Raji (cell line): ENCODE data around the gene PARD3B.

Experiments used
- POLR2A ChIP-seq: IDR thresholded peaks from 2 replicates; pipeline ENCODE4 v1.6.1; 2011; ENCODE audit warnings: low read depth, low read length, control low read depth; ENCODE audit not compliant: insufficient read depth

PARD3B gene

DNA sequence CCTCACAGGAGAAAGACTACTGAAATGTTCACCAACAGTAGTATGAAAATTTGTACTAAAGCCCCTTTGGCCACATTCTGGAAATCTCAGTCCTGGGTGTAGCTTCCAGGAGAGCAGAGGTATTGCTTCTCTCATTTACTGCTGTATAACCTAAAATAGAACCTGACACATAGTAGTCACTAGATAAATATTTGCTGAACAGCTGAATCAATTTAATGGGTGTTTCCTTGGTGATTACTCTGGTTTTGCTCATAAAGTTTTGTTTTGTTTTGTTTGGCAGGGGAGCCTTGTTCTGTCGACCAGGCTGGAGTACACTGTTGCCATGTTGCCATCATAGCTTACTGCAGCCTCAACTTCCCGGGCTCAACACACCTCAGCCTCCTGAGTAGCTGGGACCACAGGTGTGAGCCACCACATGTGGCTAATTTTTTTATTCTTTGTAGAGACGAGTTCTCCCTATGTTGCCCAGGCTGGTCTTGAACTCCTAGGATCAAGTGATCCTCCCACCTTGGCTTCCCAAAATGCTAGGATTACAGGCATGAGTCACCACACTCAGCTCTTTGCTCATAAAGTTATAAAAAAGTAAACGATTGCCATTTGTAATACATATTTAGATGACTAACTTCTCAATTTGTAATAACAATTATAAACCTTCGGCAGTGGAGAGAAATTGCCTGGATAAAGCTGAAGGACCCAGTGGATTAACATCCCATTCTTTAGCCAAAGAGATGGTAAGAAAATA lies 11.5 kb upstream of the PARD3B start:
- no peak for TF ChIP-seq POLR2A

- no peak for TF ChIP-seq POLR2A
These were observed 9.9 kb upstream of the PARD3B start for GRCh38 chr2:204535356-204535755.

DNA sequence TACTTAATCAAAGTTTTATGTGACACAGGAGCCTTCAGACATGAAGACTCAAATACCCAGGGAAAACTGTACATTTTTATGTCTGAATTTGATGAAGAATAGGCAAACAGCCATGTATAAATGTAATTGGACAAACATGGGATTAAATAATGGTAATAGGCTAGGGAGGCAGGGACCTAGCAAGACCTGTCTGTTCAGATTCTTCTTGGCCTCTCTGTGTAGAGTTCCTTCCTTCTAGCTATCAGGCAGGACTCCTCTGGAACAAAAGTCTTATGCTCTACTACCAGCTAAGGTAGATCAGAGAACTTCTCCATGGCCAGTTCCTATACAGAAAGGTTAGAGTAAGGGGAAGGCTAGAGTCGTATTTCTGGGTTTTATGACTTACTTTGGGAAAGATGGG lies 9.5 kb upstream of the PARD3B start:
- TF ChIP-seq POLR2A: no peak

- TF ChIP-seq POLR2A: no peak
These were observed 6.9 kb upstream of the PARD3B start for GRCh38 chr2:204538182-204539018.

GRCh38 chr2:204539019-204539385 lies 6.3 kb upstream of the PARD3B start:
- TF ChIP-seq POLR2A: no peak

GRCh38 chr2:204541637-204542036 lies 3.6 kb upstream of the PARD3B start:
- no peak for TF ChIP-seq POLR2A

DNA sequence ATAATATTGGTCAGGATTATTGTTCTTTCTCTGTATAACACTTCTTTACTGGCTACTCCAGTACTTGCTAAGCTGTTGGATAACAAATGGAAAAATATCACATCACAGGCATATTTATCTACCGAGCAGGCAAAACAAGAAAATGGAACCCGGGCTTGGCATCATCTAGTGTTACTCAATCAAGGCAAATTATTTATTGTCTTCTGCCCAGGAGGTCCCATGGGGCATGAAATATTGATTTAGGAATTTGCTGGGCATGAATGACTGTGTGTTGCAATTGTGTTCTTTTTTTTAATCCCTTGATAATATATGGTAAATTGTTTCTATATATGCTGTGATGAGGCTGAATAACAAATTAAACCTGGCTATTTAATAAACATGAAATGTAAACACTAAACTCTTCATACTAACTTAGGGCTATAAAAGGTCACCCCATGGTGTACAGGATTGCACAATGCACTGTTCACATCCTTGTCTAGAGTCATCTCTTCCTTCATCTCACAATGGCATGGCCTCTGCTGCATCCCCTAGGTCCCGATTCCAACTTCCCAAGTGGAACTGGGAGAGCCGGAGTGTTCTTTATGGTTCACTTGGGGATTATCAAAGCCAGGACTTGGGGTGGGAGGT lies 2.2 kb upstream of the PARD3B start:
- no peak for TF ChIP-seq POLR2A

DNA sequence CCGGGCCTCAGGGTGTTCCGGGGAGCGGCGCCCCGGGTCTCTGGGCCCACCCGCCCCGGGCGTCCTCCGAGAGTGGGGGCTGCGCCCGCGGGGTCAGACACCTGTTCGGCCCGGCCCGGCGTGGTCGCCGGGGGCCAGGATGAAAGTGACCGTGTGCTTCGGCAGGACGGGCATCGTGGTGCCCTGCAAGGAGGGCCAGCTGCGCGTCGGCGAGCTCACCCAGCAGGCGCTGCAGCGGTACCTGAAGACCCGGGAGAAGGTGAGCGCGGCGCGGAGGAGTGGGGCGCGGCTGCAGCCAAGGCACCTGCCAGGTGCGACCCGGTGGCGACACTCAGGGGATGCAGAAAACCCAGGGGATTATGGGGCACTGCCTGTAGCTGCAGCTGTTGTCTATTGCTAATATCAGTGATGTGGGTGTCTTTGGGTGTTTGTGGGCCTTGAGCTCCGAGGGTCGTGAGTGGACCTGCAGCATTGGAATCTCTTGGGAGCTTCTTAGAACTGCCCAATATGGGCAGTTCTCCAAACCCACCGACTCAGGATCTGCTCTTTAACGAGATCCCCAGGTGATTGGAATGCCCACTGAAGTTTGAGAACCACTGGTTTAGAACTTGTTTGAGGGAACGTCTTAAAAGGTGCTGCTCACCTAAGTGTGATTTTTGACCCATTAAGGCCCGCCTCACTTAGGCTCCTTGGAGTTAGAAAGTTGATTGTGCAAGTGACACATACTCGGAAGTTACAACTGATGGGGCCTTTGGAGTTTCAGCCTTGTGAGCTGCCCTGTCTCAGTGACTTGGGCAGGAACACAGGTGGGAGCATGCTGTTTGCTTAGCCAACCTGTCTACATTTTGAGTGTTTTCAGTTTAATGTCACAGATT lies 823 bp downstream of the PARD3B start:
- no peak for TF ChIP-seq POLR2A

- TF ChIP-seq POLR2A: no peak
These were observed 5.7 kb downstream of the PARD3B start for GRCh38 chr2:204550751-204551511.

GRCh38 chr2:204551512-204551863 lies 6.2 kb downstream of the PARD3B start:
- TF ChIP-seq POLR2A: no peak

GRCh38 chr2:204557604-204558003 lies 12.3 kb downstream of the PARD3B start:
- TF ChIP-seq POLR2A: no peak

- no peak for TF ChIP-seq POLR2A
These were observed 15.6 kb downstream of the PARD3B start for GRCh38 chr2:204560902-204561301.

DNA sequence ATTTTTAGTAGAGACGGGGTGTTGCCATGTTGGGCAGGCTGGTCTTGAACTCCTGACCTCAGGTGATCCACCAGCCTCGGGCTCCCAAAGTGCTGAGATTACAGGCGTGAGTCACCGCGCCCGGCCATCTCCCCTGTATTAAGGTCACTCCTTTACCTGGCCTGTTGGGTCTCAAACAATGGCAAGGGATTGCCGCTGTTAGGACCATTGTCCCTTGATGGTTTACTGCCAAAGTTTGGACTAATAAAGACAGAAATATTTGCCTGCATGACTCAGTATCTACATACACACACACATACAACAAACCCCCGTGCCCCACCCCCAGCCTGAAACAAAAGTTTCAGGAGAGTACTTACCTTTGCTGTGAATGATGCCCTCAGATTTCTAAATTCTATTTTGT lies 16.5 kb downstream of the PARD3B start:
- TF ChIP-seq POLR2A: no peak

DNA sequence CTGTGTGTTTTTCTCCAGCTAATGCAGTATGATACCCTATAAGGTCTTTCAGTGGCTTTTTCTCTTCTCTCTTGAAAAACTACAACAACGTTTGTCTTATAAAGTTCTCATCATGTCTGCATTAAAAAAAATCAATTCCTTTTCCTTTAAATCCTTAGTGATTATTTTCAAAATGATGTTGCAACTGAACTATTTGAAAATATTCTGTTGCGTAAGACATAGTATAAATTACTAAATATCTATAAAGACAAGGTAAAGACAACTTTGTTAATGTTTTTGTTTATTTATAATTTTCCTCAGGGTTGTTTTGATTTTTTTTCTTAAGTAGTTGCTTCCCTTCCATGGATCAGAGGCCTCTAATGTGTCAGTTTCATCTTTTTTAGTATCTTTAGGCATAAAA lies 21.2 kb downstream of the PARD3B start:
- TF ChIP-seq POLR2A: no peak
